ENCODE data around the gene COPRS.
"Not testable (repeated sequence)": the region's sequence is repeated elsewhere in the genome, so short reads cannot be mapped to it uniquely, and the experiment has no call there.

- TF ChIP-seq CTCF, POLR2A (IDR thresholded peaks at IDR 0.05): not testable (repeated sequence)
These were observed 49.2 kb downstream of the COPRS start for GRCh38 chr17:31809876-31810275.
